ENCODE measurements around the gene LEFTY2. TPM values are rescaled to one million over a fixed set of nuclear protein-coding genes. Genes with fewer than 3 reads are reported as not detected.

LEFTY2 gene
- polyA plus RNA-seq, 1 of the 3 experiments (the other 2 are of a cell fraction), result not detected

GRCh38 chr1:225921734-225922709 lies 19.0 kb downstream of the LEFTY2 start:
- TF ChIP-seq PBX3 (IDR thresholded peaks at IDR 0.05) (peak; percentile 47), FOSL2 (IDR thresholded peaks at IDR 0.05; ENCODE audit: borderline replicate concordance, low read depth) (no peak)

GRCh38 chr1:225919906-225920305 lies 21.1 kb downstream of the LEFTY2 start:
- Histone ChIP-seq H3K4me2 (peak overlapping the region; percentile 10; the same call in 1 of the 2 replicates), H3K9ac (no peak overlapping the region), H3K79me2 (ENCODE audit: insufficient read depth) (peaks cover 20% of the 10 kb centered on the region), H3K4me3 (ENCODE audit: low read depth in 2 of 2, low read length in 1 of 2) (no peak overlapping the region), H3K27me3 (ENCODE audit: insufficient read depth) (no peaks in the 10 kb centered on the region), H3K9me3 (no peaks in the 10 kb centered on the region), H3K9me2 (no peaks in the 10 kb centered on the region), H4K20me1 (ENCODE audit: insufficient read depth) (no peaks in the 10 kb centered on the region; the same call in 1 of the 2 replicates), H2AFZ (ENCODE audit: low read depth) (no peak overlapping the region), H3K36me3 (replicated peaks in 1 of 2; ENCODE audit: control insufficient read depth in 1 of 2, insufficient read depth in 2 of 2, low read length in 1 of 2) (peaks cover 13 to 26% of the 10 kb centered on the region in 2 experiments), H3F3A (replicated peaks; ENCODE audit: insufficient read depth) (no peaks in the 10 kb centered on the region), H3K27ac (ENCODE audit: low read depth in 2 of 2, low read length in 1 of 2) (peak overlapping the region; percentile 58 to 95), H3K4me1 (ENCODE audit: control insufficient read depth in 1 of 2, insufficient read depth in 2 of 2, low read depth in 1 of 2, low read length in 1 of 2) (peaks cover 28 to 66% of the 10 kb centered on the region in 2 experiments)
- WGBS (ENCODE audit: low lambda C conversion rate), result 46% methylated on average over 5 of the region's 5 CpGs
- ChIA-PET POLR2A (no interaction called here), CTCF (interaction anchor here (0.6 to 2.1 kb wide), 3 partner anchors 68 to 445 kb away, joined by 3 to 7 read pairs (median 3); partner anchors contain the start of gene EPHX1)
- peak; percentile 91 for DNase-seq
- TF ChIP-seq GABPA (IDR thresholded peaks at IDR 0.05; ENCODE audit: low read depth) (0 out of 2 replicates have a peak, but pooled peaks have one; percentile 15), ELF1 (IDR thresholded peaks at IDR 0.05) (no peak), TAF1 (IDR thresholded peaks at IDR 0.05; ENCODE audit: borderline replicate concordance, low read depth, low read length) (no peak), TEAD4 (IDR thresholded peaks at IDR 0.05; ENCODE audit: borderline replicate concordance, insufficient read depth) (no peak), PBX3 (IDR thresholded peaks at IDR 0.05) (peak; percentile 46), YY1 (IDR thresholded peaks at IDR 0.05; ENCODE audit: low read depth) (no peak), EP300 (IDR thresholded peaks at IDR 0.05; ENCODE audit: borderline replicate concordance in 1 of 2, low read depth in 1 of 2, low read length in 1 of 2) (peak in 1 of 2 experiments; percentile 84; a peak in 2 of 4 replicates), RXRA (IDR thresholded peaks at IDR 0.05; ENCODE audit: borderline replicate concordance, low read depth) (no peak), IRF3 (IDR thresholded peaks at IDR 0.05; ENCODE audit: low read depth, low read length) (no peak), USF2 (IDR thresholded peaks at IDR 0.05; ENCODE audit: borderline replicate concordance, low read depth, low read length) (no peak), RFX5 (IDR thresholded peaks at IDR 0.05; ENCODE audit: low read length) (peak; percentile 21; the same call in 1 of the 2 replicates), SIN3A (IDR thresholded peaks at IDR 0.05; ENCODE audit: borderline replicate concordance, low read depth, low read length) (no peak), POLR2AphosphoS5 (IDR thresholded peaks at IDR 0.05; ENCODE audit: low read depth, low read length) (no peak; the same call in 1 of the 2 replicates), MXI1 (IDR thresholded peaks at IDR 0.05; ENCODE audit: low read depth, low read length) (peak; percentile 46), FOXJ3 (CRISPR knock-in tag; IDR thresholded peaks at IDR 0.05) (0 out of 2 replicates have a peak, but pooled peaks have one; percentile 18), NFIC (IDR thresholded peaks at IDR 0.05; ENCODE audit: borderline replicate concordance) (peak; percentile 83), CHD2 (IDR thresholded peaks at IDR 0.05; ENCODE audit: low read length, partially characterized antibody) (peak; percentile 86), RAD21 (IDR thresholded peaks at IDR 0.05; ENCODE audit: low read length) (peak; percentile 34), USF1 (IDR thresholded peaks at IDR 0.05; ENCODE audit: borderline replicate concordance, low read depth) (no peak)

More at GRCh38 chr1:225921734-225922709, 19.0 kb downstream of the LEFTY2 start:
- H3K4me1 ChIP-seq (ENCODE audit: control insufficient read depth in 1 of 2, insufficient read depth in 2 of 2, low read depth in 1 of 2, low read length in 1 of 2), result peaks cover 28 to 45% of the 10 kb centered on the region in 2 experiments
- H4K20me1 ChIP-seq (ENCODE audit: insufficient read depth), result no peaks in the 10 kb centered on the region; the same call in 1 of the 2 replicates
- peaks cover 13 to 26% of the 10 kb centered on the region in 2 experiments for H3K36me3 ChIP-seq (replicated peaks in 1 of 2; ENCODE audit: control insufficient read depth in 1 of 2, insufficient read depth in 2 of 2, low read length in 1 of 2)
- no peaks in the 10 kb centered on the region for H3K27me3 ChIP-seq (ENCODE audit: insufficient read depth)
- WGBS (ENCODE audit: low lambda C conversion rate), result 91% methylated on average over 11 of the region's 23 CpGs
- CTCF ChIA-PET, result interaction anchor here (0.8 to 1.8 kb wide), 4 partner anchors 39 to 634 kb away, joined by 3 to 8 read pairs (median 4); partner anchors contain the start of gene TMEM63A
- H3K9me3 ChIP-seq, result no peaks in the 10 kb centered on the region
- no peak overlapping the region; a peak in 1 of 4 replicates for H3K4me3 ChIP-seq (ENCODE audit: low read depth in 2 of 2, low read length in 1 of 2)
- peaks cover 20% of the 10 kb centered on the region for H3K79me2 ChIP-seq (ENCODE audit: insufficient read depth)
- no peak overlapping the region for H2AFZ ChIP-seq (ENCODE audit: low read depth)
- no peak for DNase-seq
- H3K9ac ChIP-seq, result no peak overlapping the region
- H3K27ac ChIP-seq (ENCODE audit: low read depth in 2 of 2, low read length in 1 of 2), result peak overlapping the region in 1 of 2 experiments; percentile 2; a peak in 1 of 4 replicates
- no peaks in the 10 kb centered on the region for H3K9me2 ChIP-seq
- peaks cover 5% of the 10 kb centered on the region for H3F3A ChIP-seq (replicated peaks; ENCODE audit: insufficient read depth)
- POLR2A ChIA-PET, result no interaction called here
- peak overlapping the region; percentile 97; the same call in 1 of the 2 replicates for H3K4me2 ChIP-seq

All from SK-N-SH (cell line).